Natural killer cell treated with Interleukin-12 subunit alpha and Interleukin-12 subunit beta and Interleukin-15 and Interleukin-18, amount 100 ng/mL, for 72 hours (primary cell): Measurements from ENCODE around the gene DDX24. TPM values are rescaled to one million over a fixed set of nuclear protein-coding genes. Genes with fewer than 3 reads are reported as not detected.

Source experiments
- ATAC-seq, 2 donors: fragments of 150-1000 bp; cut with Tn5 transposase in 1 of 2; sonication (Bioruptor Pico), chemical (Tn5 transposase) in 1 of 2; 2 replicates each; pipeline ENCODE4 v1.10.0; 2021
- DNase-seq: peaks from one replicate; pipeline ENCODE4 v3.0.0; 2022; ENCODE audit warnings: low spot score
- H3K27ac Mint-ChIP-seq, 2 donors: 1 replicate in 1 of 2; 2 replicates in 1 of 2; pipeline ENCODE4 v1.8.0; 2022; ENCODE audit warnings: mixed read lengths in 2 of 2, mild to moderate bottlenecking in 1 of 2, moderate library complexity in 1 of 2
- H3K27me3 Mint-ChIP-seq, 2 donors: 1 replicate in 1 of 2; 2 replicates in 1 of 2; pipeline ENCODE4 v1.8.0; 2022; ENCODE audit warnings: mixed read lengths in 2 of 2
- H3K36me3 Mint-ChIP-seq: one replicate; pipeline ENCODE4 v1.8.0; 2022; ENCODE audit warnings: mixed read lengths
- H3K4me1 Mint-ChIP-seq, 2 donors: 1 replicate in 1 of 2; 2 replicates in 1 of 2; pipeline ENCODE4 v1.8.0; 2022; ENCODE audit warnings: low read depth in 2 of 2, mixed read lengths in 2 of 2, mild to moderate bottlenecking in 1 of 2
- H3K4me3 Mint-ChIP-seq: one replicate; pipeline ENCODE4 v1.8.0; 2022; ENCODE audit warnings: mixed read lengths
- H3K9me3 Mint-ChIP-seq: 2 replicates; pipeline ENCODE4 v1.8.0; 2022; ENCODE audit warnings: mixed read lengths
- total RNA-seq, 2 donors: library from RNA; stranded (reverse); gene quantifications; one replicate each; pipeline ENCODE4 v1.2.3, GENCODE V29; 2022

Gene DDX24
- total RNA-seq, 2 donors from 2014 or later, result 168 to 241 TPM

DNA sequence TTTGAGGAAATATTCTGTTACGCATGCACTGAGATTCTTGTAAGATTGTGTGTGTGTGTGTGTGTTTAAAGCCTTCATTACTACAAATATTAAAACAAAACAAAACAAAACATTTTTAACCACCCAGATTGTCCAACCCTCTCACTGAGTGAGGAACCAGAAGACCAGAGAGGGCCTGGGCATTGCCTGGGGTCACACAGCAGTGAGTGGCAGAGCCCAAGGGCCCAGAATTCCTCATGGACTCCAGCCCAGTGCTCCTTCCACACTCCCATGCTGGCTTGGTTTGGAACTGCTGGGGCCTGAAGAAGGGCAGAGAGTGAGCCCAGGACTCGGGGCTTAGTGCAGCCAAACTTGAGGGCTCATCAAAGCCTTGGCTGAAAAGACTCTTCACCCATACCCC lies 56.5 kb downstream of the DDX24 start:
- Mint-ChIP-seq H3K27me3 (peaks cover 12 to 24% of the 10 kb centered on the region in 2 donors), H3K9me3 (no peaks in the 10 kb centered on the region), H3K4me1 (peaks cover 7 to 14% of the 10 kb centered on the region in 2 donors), H3K36me3 (no peaks in the 10 kb centered on the region), H3K27ac (no peak overlapping the region), H3K4me3 (no peak overlapping the region)
- ATAC-seq, result no peak
- DNase-seq, result no peak

GRCh38 chr14:94022532-94023411 lies 58.2 kb downstream of the DDX24 start:
- Mint-ChIP-seq H3K27me3 (peaks cover 15 to 30% of the 10 kb centered on the region in 2 donors), H3K4me1 (peaks cover 4 to 5% of the 10 kb centered on the region in 2 donors), H3K36me3 (no peaks in the 10 kb centered on the region), H3K9me3 (no peaks in the 10 kb centered on the region), H3K27ac (no peak overlapping the region), H3K4me3 (no peak overlapping the region)
- no peak for ATAC-seq
- DNase-seq, result peak; percentile 58

GRCh38 chr14:94021416-94022157 lies 59.4 kb downstream of the DDX24 start:
- Mint-ChIP-seq H3K27me3 (peaks cover 22 to 33% of the 10 kb centered on the region in 2 donors), H3K36me3 (no peaks in the 10 kb centered on the region), H3K9me3 (no peaks in the 10 kb centered on the region), H3K4me3 (no peak overlapping the region), H3K4me1 (peaks cover 4 to 5% of the 10 kb centered on the region in 2 donors), H3K27ac (no peak overlapping the region)
- no peak for ATAC-seq
- no peak for DNase-seq

DNA sequence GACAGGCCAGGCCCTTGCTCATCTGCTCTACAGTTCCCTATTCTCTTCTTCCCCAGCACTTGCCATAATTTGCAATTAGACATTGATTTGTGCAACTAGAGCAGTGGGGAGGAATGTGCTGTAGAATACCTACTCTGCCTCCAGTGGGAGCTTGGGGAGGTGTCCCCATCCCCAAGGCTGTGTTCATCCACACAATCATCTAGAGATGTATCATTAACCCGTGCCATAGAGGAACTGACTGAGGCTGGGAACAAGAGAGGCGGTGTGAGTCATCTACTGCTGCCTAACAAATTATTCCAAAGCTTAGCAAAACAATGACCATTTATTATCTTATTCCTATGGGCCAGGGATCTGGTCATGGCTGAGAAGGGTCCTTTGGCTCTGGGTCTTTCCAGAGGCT lies 60.0 kb downstream of the DDX24 start:
- H3K27ac Mint-ChIP-seq, result no peak overlapping the region
- ATAC-seq (no peak), DNase-seq (no peak)
- no peaks in the 10 kb centered on the region for H3K9me3 Mint-ChIP-seq
- peaks cover 2 to 3% of the 10 kb centered on the region in 2 donors for H3K4me1 Mint-ChIP-seq
- H3K36me3 Mint-ChIP-seq, result no peaks in the 10 kb centered on the region
- no peak overlapping the region for H3K4me3 Mint-ChIP-seq
- peaks cover 25 to 36% of the 10 kb centered on the region in 2 donors for H3K27me3 Mint-ChIP-seq

- no peaks in the 10 kb centered on the region for H3K9me3 Mint-ChIP-seq
- peaks cover 25 to 38% of the 10 kb centered on the region in 2 donors for H3K27me3 Mint-ChIP-seq
- no peak overlapping the region for H3K27ac Mint-ChIP-seq
- H3K4me3 Mint-ChIP-seq, result no peak overlapping the region
- H3K4me1 Mint-ChIP-seq, result no peaks in the 10 kb centered on the region
- DNase-seq, result no peak
- ATAC-seq, result no peak
- no peaks in the 10 kb centered on the region for H3K36me3 Mint-ChIP-seq
These were observed 60.7 kb downstream of the DDX24 start for GRCh38 chr14:94020267-94020666.

DNA sequence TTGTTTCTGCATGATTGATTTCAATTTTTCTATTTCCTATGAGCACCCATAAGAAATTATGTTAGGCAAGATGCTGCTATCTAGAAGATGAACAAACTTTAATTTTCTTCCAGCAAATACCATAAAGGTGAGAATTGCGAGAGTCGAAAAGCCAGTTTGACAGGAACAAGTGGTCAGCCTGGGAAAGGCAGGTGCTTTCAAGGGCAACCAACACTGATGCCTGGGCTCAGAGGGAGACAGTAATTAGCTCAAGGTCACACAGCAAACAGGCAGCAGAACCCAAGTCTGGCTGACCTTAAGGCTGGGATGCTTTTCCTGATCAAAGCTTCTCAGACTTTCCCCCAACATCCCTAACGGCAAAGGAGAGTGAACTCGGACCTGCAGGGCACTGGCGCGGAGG lies 61.7 kb downstream of the DDX24 start:
- H3K27me3 Mint-ChIP-seq, result peaks cover 33 to 44% of the 10 kb centered on the region in 2 donors
- no peaks in the 10 kb centered on the region for H3K36me3 Mint-ChIP-seq
- DNase-seq, result no peak
- no peak overlapping the region for H3K4me3 Mint-ChIP-seq
- H3K9me3 Mint-ChIP-seq, result no peaks in the 10 kb centered on the region
- H3K27ac Mint-ChIP-seq, result no peak overlapping the region
- H3K4me1 Mint-ChIP-seq, result no peaks in the 10 kb centered on the region
- no peak for ATAC-seq

DNA sequence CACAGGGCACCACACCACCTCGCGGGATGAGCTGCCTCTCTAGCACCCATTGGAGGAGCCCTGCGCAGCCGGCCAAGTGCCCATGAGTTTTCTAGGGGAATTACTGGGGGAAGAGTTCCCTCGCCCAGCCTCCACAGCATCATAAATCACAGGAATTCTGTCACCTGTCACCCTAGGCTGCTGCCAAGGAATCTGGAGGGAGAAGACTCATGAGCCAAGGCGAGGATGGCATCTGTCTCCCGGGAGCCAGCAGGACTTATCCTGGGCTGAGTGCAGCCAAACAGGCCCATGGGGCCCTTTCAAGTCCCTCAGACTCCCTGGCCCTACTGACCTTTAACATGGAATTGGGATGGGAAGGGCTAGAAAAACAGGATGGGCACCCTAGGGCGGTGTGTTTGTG lies 62.7 kb downstream of the DDX24 start:
- Mint-ChIP-seq H3K4me1 (no peaks in the 10 kb centered on the region), H3K4me3 (no peak overlapping the region), H3K9me3 (no peaks in the 10 kb centered on the region), H3K27me3 (peaks cover 40 to 46% of the 10 kb centered on the region in 2 donors), H3K36me3 (no peaks in the 10 kb centered on the region), H3K27ac (no peak overlapping the region)
- ATAC-seq (no peak), DNase-seq (no peak)

GRCh38 chr14:94016446-94016976 lies 64.5 kb downstream of the DDX24 start:
- Mint-ChIP-seq H3K4me1 (peaks cover 8 to 9% of the 10 kb centered on the region in 2 donors), H3K9me3 (no peaks in the 10 kb centered on the region), H3K27me3 (peaks cover 41 to 46% of the 10 kb centered on the region in 2 donors), H3K27ac (no peak overlapping the region), H3K36me3 (no peaks in the 10 kb centered on the region), H3K4me3 (no peak overlapping the region)
- ATAC-seq, result no peak
- DNase-seq, result no peak

DNA sequence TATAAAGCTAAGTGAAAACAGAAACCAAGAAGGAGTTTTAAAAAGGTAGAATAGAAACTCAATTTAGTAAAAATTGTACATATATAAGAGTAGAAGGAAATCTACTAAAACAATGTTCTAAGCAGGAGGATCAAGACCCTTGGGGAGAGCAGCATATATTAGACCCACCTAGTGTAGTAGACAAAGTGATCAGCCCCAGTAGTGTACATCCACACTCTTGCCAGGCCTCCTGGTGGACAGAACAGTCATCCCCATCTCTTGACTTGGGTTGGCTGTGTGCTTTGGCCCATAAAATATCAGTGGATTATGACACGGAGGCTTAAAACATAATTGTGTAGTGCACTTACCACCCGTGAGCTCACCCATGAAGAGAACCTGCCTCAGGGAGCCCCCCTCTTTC lies 65.8 kb downstream of the DDX24 start:
- no peak overlapping the region for H3K27ac Mint-ChIP-seq
- H3K4me1 Mint-ChIP-seq, result peaks cover 12 to 15% of the 10 kb centered on the region in 2 donors
- H3K4me3 Mint-ChIP-seq, result no peak overlapping the region
- no peaks in the 10 kb centered on the region for H3K36me3 Mint-ChIP-seq
- DNase-seq (peak; percentile 10), ATAC-seq (no peak)
- H3K9me3 Mint-ChIP-seq, result no peaks in the 10 kb centered on the region
- H3K27me3 Mint-ChIP-seq, result peaks cover 42 to 49% of the 10 kb centered on the region in 2 donors

GRCh38 chr14:94014382-94014781 lies 66.6 kb downstream of the DDX24 start:
- no peak for ATAC-seq
- no peak overlapping the region for H3K4me3 Mint-ChIP-seq
- peaks cover 47 to 55% of the 10 kb centered on the region in 2 donors for H3K27me3 Mint-ChIP-seq
- H3K4me1 Mint-ChIP-seq, result peaks cover 18 to 19% of the 10 kb centered on the region in 2 donors
- H3K9me3 Mint-ChIP-seq, result no peaks in the 10 kb centered on the region
- H3K36me3 Mint-ChIP-seq, result no peaks in the 10 kb centered on the region
- DNase-seq, result peak; percentile 5
- no peak overlapping the region for H3K27ac Mint-ChIP-seq

GRCh38 chr14:94011795-94012194 lies 69.2 kb downstream of the DDX24 start:
- ATAC-seq, result no peak
- Mint-ChIP-seq H3K4me3 (peak overlapping the region; percentile 34), H3K4me1 (peaks cover 19 to 22% of the 10 kb centered on the region in 2 donors)

DNA sequence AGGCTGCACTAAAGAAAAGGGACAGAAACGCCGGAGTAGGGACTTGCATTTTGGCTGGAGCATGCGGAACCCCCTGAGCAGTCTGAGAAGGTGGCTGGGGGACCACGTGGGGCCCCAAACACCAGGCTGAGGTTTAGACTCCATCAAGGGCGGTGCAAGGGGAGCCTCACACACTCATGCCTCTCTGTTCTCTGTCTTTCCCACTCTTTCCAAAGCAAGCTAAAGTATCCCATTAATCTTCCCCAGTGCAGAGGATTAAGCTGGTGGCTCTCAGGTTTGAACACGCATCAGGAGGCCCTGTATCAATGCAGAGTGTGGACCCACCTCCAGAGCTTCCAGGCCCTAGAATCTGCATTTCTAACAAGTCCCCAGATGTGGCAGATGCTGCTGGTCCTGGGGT lies 70.4 kb downstream of the DDX24 start:
- H3K4me3 Mint-ChIP-seq, result no peak overlapping the region
- DNase-seq (no peak), ATAC-seq (no peak)
- no peaks in the 10 kb centered on the region for H3K36me3 Mint-ChIP-seq
- H3K9me3 Mint-ChIP-seq, result no peaks in the 10 kb centered on the region
- peaks cover 19 to 22% of the 10 kb centered on the region in 2 donors for H3K4me1 Mint-ChIP-seq
- no peak overlapping the region for H3K27ac Mint-ChIP-seq
- H3K27me3 Mint-ChIP-seq, result peaks cover 46 to 61% of the 10 kb centered on the region in 2 donors

More at GRCh38 chr14:94011795-94012194, 69.2 kb downstream of the DDX24 start:
- Mint-ChIP-seq H3K27me3 (peaks cover 48 to 61% of the 10 kb centered on the region in 2 donors), H3K36me3 (no peaks in the 10 kb centered on the region), H3K27ac (no peak overlapping the region), H3K9me3 (no peaks in the 10 kb centered on the region)
- no peak for DNase-seq

DNA sequence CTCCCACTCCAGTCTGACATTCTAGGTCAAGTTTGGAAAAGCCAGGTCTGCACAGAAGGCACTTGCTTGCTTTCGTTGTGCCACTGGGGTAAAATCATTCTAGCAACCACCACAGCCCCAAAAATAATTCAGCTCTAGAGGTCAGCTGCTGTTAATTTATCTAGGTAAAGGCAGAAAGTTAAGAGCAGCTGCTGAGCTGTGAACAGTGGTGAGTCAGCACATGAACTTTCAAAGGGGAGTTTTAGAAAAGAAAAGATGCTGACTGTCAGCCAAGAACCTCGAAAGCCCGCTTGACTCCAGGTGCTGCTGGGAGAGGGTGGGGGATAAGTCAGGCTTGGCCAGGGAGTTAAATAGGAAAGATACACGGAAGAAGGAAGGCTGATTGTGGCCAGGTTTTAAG lies 71.2 kb downstream of the DDX24 start:
- DNase-seq, result no peak
- no peak for ATAC-seq
- Mint-ChIP-seq H3K4me1 (peaks cover 19 to 22% of the 10 kb centered on the region in 2 donors), H3K36me3 (no peaks in the 10 kb centered on the region), H3K27ac (no peak overlapping the region), H3K9me3 (no peaks in the 10 kb centered on the region), H3K4me3 (no peak overlapping the region), H3K27me3 (peaks cover 52 to 66% of the 10 kb centered on the region in 2 donors)

DNA sequence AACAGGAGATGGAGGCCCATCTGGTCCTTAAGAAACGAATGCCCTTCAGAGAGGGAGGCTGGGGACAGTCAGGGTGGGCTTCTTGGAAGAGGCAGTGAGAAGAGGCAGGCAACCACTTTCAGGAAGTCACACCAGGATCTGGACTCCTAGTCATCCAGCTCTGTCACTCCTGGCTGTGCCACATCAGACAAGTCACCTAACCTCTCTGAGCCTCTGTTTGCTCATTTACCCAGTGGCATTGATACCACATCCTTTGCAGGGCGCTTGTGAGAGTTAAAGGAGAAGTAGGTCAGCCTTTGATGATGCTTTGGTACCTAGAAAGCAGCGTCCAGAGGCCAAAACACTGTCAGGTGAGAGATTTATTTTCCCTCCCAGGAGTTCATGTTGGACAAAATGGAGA lies 72.8 kb downstream of the DDX24 start:
- Mint-ChIP-seq H3K9me3 (no peaks in the 10 kb centered on the region), H3K27me3 (peaks cover 47 to 60% of the 10 kb centered on the region in 2 donors), H3K27ac (no peak overlapping the region), H3K4me3 (no peak overlapping the region), H3K4me1 (peaks cover 19 to 22% of the 10 kb centered on the region in 2 donors), H3K36me3 (no peaks in the 10 kb centered on the region)
- DNase-seq, result no peak
- ATAC-seq, result peak in 1 of 2 donors; percentile 51
